ENCODE data around the gene SLC17A5. TPM values are rescaled to one million over a fixed set of nuclear protein-coding genes. Genes with fewer than 3 reads are reported as not detected.

The SLC17A5 gene
- 1 to 10 TPM; 4.4 to 8.3 TPM for total RNA-seq
- polyA plus RNA-seq (2013, experiment 1 of 2), result 9.7 TPM
- polyA plus RNA-seq (2013, experiment 2 of 2), result 9.0 TPM
- long read RNA-seq, experiment 1, partial matches to known transcripts, result 0 of 2 reads
- long read RNA-seq, experiment 1, other reads (novel, unspliced or antisense), result 1 of 2 reads
- long read RNA-seq, experiment 2, transcript SLC17A5-201 (11 exons, 3,455 nt), result major isoform, 9 of 13 reads
- long read RNA-seq, experiment 2, partial matches to known transcripts, result 0 of 13 reads
- long read RNA-seq, experiment 2, other reads (novel, unspliced or antisense), result 4 of 13 reads
- long read RNA-seq, experiment 3, transcript SLC17A5-201 (11 exons, 3,455 nt), result major isoform, 13 of 23 reads
- long read RNA-seq, experiment 3, partial matches to known transcripts, result 3 of 23 reads
- long read RNA-seq, experiment 3, other reads (novel, unspliced or antisense), result 7 of 23 reads
- long read RNA-seq, experiment 4, partial matches to known transcripts, result 0 of 4 reads
- long read RNA-seq, experiment 4, other reads (novel, unspliced or antisense), result 2 of 4 reads

- Mint-ChIP-seq H3K9me3 (peaks cover 3% of the 10 kb centered on the region), H3K4me1 (peaks cover 4% of the 10 kb centered on the region), H3K27ac (peak within 1 kb of the TSS; percentile 97), H3K36me3 (ENCODE audit: low read depth) (no peaks in the 10 kb centered on the region), H3K27me3 (ENCODE audit: insufficient read depth) (no peaks in the 10 kb centered on the region), H3K4me3 (peak within 1 kb of the TSS; percentile 87)
- peak; percentile 99 for DNase-seq
- Histone ChIP-seq H3K9ac (ENCODE audit: extremely low read depth, low read length, poor library complexity, severe bottlenecking) (peak within 1 kb of the TSS; percentile 72), H3K4me1 (ENCODE audit: control insufficient read depth, insufficient read depth, low read length) (no peaks in the 10 kb centered on the region), H3K27me3 (ENCODE audit: control insufficient read depth, insufficient read depth, low read length, poor library complexity, severe bottlenecking) (no peaks in the 10 kb centered on the region), H3K9me3 (ENCODE audit: control insufficient read depth, low read length) (no peaks in the 10 kb centered on the region), H3K4me3 (ENCODE audit: low read length) (peak within 1 kb of the TSS; percentile 99), H3K36me3 (ENCODE audit: control insufficient read depth, insufficient read depth, low read length) (no peaks in the 10 kb centered on the region), H3K27ac (ENCODE audit: low read depth, low read length) (peak within 1 kb of the TSS; percentile 63)
- 0% methylated on average over 11 to 90 of the region's 90 CpGs for WGBS, 2 experiments (ENCODE audit: insufficient coverage in 1 of 2, insufficient read length in 1 of 2)
- no peak for TF ChIP-seq CTCF (conservative IDR thresholded peaks at IDR 0.05)
Measured at GRCh38 chr6:73653571-73654424, at the start of gene SLC17A5. Gene SLC17A5 (minus strand): TSS chr6:73653992. CDS start chr6:73653886, 106 bp downstream.

GRCh38 chr6:73703466-73703865 lies 49.7 kb upstream of the SLC17A5 start:
- Histone ChIP-seq H3K36me3 (ENCODE audit: control insufficient read depth, insufficient read depth, low read length) (no peaks in the 10 kb centered on the region), H3K4me1 (ENCODE audit: control insufficient read depth, insufficient read depth, low read length) (no peaks in the 10 kb centered on the region), H3K27me3 (ENCODE audit: control insufficient read depth, insufficient read depth, low read length, poor library complexity, severe bottlenecking) (no peaks in the 10 kb centered on the region), H3K4me3 (ENCODE audit: low read length) (no peak overlapping the region), H3K27ac (ENCODE audit: low read depth, low read length) (no peak overlapping the region), H3K9me3 (ENCODE audit: control insufficient read depth, low read length) (no peaks in the 10 kb centered on the region), H3K9ac (ENCODE audit: extremely low read depth, low read length, poor library complexity, severe bottlenecking) (no peak overlapping the region)
- no peaks in the 10 kb centered on the region for H3K36me3 Mint-ChIP-seq (ENCODE audit: low read depth)
- DNase-seq, result no peak
- H3K4me1 Mint-ChIP-seq, result peaks cover 4% of the 10 kb centered on the region
- H3K9me3 Mint-ChIP-seq, result no peaks in the 10 kb centered on the region
- no peak for TF ChIP-seq CTCF (conservative IDR thresholded peaks at IDR 0.05)
- H3K27me3 Mint-ChIP-seq (ENCODE audit: insufficient read depth), result no peaks in the 10 kb centered on the region
- H3K4me3 Mint-ChIP-seq, result no peak overlapping the region
- WGBS, 2 experiments (ENCODE audit: insufficient coverage in 1 of 2, insufficient read length in 1 of 2), result 93 to 100% methylated on average over 1 of the region's 1 CpG
- H3K27ac Mint-ChIP-seq, result no peak overlapping the region

GRCh38 chr6:73702444-73702843 lies 48.7 kb upstream of the SLC17A5 start:
- H3K4me3 Mint-ChIP-seq, result no peak overlapping the region
- WGBS, 2 experiments (ENCODE audit: insufficient coverage in 1 of 2, insufficient read length in 1 of 2), result 86% methylated on average over 1 to 2 of the region's 2 CpGs
- no peak overlapping the region for H3K27ac ChIP-seq (ENCODE audit: low read depth, low read length)
- H3K27ac Mint-ChIP-seq, result no peak overlapping the region
- H3K27me3 Mint-ChIP-seq (ENCODE audit: insufficient read depth), result no peaks in the 10 kb centered on the region
- H3K27me3 ChIP-seq (ENCODE audit: control insufficient read depth, insufficient read depth, low read length, poor library complexity, severe bottlenecking), result no peaks in the 10 kb centered on the region
- H3K4me1 Mint-ChIP-seq, result peaks cover 4% of the 10 kb centered on the region
- TF ChIP-seq CTCF (conservative IDR thresholded peaks at IDR 0.05), result no peak
- no peak overlapping the region for H3K9ac ChIP-seq (ENCODE audit: extremely low read depth, low read length, poor library complexity, severe bottlenecking)
- H3K9me3 ChIP-seq (ENCODE audit: control insufficient read depth, low read length), result no peaks in the 10 kb centered on the region
- H3K4me3 ChIP-seq (ENCODE audit: low read length), result no peak overlapping the region
- no peaks in the 10 kb centered on the region for H3K36me3 Mint-ChIP-seq (ENCODE audit: low read depth)
- no peak for DNase-seq
- no peaks in the 10 kb centered on the region for H3K4me1 ChIP-seq (ENCODE audit: control insufficient read depth, insufficient read depth, low read length)
- H3K9me3 Mint-ChIP-seq, result no peaks in the 10 kb centered on the region
- H3K36me3 ChIP-seq (ENCODE audit: control insufficient read depth, insufficient read depth, low read length), result no peaks in the 10 kb centered on the region
